ENCODE data around the gene TOX3.

TOX3 gene
- total RNA-seq: 0 to 0.04 reads per million in 2 donors

DNA sequence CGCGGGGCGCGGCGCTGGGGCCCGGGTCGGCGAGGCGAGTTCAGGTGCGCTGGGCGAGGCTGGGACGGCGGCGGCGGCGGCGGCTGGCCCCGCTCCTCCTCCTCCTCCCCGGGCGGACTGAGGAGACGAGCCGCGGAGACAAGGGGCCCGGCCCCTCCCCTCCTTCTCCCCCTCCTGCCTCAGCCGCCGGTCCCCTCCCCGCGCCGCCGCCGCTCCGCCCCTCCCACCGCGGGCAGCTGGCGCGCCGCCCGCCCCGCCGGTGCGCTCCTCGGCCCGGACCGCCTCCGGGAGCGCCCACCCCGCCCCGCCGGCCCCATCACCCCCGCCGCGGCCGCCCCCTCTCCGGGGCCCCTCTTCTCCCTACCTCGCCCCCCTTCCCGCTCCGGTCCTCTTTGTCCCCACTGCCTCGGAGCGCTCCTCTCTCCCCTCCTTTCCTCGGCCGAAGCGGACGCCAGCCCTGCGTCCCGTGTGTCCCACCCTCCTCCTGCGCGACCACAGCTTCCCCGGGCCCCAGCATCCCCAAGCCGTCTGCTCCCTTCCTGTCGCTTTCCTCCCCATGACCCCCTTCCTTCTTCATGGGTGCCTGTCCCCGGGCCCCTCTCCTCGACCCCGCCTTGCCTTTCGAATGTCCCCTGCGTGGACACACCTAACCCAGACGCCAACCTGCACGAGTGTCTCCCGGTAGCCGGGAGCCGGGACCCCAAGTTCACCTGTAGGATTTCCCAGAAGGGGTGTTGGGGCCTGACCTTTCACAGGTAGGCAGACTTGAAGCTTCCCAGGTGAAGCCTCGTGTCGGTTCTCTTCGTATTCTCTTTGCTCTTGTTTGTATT lies at the start of gene TOX3:
Gene TOX3 (minus strand): TSS at position 140 of the 830 bp plus-strand sequence. CDS start 420 bp downstream, outside the sequence.
- DNase-seq: no peak

DNA sequence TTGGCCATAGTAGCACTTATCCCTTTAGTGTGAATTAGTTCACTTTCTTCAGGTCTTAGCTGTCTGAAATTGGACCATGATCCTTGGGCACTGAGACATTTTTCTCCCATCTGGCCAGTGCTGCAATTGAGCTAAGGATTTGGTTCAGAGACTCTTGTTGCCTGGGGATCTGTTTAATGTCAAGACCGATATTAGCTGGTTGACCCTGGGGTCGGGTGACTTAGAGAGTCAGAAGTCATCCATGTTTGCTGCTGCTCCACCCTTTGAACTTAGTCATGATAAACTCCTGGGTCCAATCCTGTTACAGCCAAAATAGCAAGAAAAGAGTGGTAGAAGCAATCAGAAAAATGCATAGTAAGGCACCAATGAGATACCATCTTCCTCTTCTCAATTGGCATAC lies 45.8 kb upstream of the TOX3 start:
- DNase-seq: no peak

DNA sequence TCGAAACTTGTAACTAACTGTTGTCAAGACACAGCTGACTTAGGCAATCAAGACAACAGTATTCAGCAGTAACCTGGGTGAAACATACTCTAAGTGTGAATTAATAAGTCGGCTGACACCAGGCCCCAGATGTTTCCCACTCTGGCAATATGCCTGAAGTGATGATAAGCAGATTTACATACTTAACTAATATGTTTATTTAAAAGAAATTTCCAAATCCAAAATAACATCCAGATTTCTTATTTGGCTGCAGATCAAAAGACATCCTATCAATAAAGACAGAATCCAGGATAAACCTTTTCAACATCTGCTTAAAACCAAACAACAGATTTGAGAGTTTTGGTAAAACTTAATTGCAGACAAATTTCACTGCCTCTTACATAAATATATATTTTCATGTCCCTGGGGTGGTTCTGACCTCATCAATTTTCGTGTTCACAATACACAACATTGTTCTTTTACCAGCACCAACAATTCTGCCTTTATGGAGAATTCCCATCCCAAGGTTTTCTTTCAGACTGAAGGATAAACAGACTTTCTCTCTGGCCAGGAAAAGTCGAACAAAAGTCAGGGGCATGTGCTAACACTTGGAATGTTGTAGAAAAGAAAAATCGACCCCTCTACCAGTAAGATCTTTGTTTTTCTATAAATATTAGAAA lies 45.1 kb upstream of the TOX3 start:
- DNase-seq: no peak

DNA sequence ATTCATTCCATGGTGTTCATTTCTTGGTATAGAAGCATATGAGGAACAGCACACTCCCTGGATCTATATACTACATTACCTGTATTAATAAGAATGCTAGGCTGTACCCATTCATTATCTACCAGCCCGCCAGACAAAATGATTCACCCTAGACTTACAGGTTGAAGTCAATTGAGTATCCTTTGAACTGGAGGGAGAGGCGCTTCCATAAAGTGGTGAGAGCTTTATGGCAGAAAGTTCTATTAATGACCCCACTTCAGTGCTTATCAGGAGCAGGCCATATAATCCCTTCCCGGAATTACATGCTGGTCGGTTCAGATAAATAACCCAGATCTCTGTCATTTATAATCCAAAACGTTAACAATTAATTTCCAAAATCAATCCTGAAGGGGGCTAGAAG lies 44.5 kb upstream of the TOX3 start:
- no peak for DNase-seq

DNA sequence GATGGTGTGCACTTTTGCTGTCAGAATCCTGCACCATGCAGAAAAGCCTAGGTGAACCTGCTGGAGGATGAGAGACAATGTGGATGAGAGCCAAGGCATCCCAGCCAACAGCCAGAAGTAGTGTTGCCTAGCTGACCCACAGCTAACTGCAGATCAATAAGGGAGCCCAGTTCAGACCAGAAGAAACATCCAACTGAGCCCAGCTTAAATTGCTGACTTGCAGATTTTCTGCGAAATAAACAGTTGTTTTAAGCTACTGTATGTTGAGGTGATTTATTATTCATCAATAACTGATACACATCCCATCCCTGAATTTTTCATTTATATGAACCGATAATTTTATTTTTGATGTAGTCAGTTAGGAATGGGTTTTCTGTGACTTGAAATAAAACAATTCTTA lies 39.2 kb upstream of the TOX3 start:
- DNase-seq: no peak

DNA sequence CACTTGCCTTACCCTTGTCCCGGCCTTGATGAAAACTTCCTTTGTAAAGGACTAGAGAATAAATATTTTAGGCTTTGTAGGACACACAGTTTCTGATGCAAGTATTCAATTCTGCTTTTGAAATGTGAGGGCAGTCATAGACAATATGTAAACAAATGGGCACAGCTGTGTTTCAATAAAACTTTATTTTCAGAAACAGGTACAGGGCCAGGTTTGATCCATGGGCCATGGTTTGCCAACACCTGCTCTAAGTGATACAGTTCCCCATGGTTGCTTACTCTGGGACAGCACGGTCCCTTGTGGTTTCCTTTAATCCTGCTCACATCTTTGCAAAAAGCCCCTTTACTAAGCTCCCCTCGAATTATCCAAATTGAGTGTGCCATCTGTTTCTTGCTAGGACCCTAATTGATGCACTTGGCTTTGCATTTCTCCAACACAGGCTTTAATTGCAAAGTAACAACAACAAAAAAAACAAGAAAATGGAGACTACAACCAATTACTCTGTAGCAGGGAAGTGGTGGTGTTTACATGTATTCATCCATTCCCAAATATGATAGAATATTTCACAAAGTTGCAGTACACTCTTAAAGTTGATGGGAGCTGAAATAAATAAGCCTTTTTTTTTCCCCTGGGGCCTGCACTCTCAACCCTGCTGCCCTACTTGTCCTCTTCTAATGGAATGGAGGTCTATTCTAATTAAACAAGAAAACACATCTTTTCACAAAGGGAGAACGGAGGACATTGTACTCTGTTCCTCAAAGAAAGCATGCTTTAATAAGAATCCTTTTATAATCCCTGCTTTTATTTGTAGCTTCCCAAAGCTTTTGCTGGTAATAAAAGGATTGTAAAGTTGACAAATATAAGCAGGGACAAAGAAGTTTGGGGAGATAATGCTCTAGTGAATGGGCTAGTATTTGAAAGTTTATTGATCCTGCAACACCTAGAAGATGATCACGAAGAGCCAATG lies 37.7 kb upstream of the TOX3 start:
- no peak for DNase-seq

DNA sequence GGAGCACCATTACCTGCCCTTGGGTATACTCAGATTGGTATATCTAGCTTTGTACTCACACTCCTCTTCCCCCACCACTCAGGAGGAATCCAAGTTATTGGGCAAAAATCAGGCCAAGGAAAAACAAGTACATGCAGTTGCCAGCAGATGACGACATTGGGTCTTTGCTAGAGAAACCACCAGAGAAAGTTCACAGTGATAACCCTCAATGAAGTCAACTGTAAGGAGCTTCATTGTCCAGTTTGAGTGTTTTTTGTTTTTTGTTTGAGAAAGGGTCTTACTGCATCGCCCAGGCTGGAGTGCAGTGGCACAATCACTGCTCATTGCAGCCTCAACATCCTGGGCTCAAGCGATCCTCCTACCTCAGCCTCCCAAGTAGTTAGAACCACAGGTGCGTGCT lies 34.6 kb upstream of the TOX3 start:
- no peak for DNase-seq

DNA sequence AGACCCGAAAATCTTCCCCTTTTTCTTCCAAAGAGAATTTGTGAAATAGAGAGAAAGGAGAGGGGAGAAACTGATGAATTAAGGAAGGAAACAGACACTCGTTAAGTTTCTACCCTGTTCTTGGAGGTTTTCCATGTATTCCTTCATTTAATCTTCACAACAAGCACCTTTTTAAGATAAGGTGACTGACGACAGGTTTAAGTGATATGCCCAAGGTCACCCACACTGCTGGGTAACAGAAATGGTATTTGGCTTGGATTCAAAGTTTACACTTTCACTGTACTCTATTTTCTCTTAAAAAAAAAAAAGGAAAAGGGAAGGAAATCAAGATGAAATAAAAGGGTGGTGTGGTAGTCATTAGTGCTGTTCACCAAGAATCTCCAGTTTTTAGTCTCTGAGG lies 33.5 kb upstream of the TOX3 start:
- DNase-seq: no peak

DNA sequence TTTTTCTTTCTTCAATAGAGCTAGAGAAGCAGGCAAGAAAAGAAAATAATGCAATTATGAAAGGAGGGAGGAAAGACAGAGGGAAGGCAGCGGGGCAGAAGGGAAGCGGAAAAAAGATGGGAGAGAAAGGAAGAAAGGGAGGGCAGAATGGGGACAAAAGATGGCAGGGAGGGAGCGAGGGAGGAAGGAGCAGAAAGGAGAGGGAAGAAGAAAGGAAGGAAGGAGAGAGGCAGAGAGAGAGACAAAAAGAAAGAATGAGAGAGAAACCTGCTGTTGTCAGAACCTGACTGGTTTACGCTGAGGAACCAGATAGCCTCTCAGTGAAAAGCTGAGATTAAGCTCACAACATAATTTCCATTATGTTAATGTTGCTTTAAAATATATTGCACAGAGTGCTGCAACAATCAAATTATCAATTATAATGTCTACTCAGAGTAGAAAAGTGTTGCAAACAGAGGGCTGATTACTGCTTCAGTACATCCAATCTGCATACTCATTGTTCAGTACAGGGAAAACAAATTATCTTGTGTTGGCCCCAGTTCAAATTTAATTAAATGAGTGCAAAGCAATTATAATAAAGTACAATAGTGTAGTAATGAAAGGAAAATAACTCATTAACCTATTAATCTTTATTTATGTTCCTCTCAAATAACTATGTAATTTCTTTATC lies 32.0 kb upstream of the TOX3 start:
- no peak for DNase-seq

DNA sequence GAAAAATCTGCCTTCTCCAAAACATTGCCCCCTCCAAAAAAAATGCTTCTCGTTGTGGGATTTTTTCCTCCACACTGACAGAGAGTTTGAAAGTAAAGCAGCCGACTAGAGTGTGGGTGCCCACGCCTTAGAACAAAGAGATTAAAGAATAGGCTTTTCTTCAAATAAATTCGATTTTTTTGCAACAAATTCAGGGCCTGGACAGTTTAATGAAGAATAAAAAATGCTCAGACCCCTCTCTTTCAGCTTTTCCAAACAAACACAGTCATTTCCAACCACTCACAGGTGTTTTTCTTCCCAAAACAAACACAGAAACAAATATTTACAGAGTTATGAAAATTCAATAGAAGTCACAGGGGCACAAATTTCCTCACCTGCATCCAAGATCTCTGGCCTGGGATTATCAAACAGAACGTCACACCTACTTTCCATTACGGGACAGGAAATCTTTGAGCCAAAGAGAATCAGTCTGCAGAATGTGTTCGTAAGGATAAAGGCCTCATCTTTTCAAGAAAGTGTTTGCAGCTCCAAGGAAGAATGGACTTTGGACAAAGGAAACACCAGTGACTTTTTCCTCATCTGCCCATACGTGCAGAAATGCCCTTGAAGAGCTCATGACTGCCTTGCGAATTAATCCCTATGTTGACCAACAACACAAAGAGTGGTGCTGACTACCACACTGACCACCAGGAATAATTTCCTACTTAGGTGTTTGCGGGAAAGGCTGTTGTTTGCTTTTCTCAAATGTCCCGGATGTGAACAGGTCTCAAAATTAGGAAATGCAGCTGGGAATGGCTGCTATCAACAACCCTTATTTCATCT lies 31.3 kb upstream of the TOX3 start:
- no peak for DNase-seq

DNA sequence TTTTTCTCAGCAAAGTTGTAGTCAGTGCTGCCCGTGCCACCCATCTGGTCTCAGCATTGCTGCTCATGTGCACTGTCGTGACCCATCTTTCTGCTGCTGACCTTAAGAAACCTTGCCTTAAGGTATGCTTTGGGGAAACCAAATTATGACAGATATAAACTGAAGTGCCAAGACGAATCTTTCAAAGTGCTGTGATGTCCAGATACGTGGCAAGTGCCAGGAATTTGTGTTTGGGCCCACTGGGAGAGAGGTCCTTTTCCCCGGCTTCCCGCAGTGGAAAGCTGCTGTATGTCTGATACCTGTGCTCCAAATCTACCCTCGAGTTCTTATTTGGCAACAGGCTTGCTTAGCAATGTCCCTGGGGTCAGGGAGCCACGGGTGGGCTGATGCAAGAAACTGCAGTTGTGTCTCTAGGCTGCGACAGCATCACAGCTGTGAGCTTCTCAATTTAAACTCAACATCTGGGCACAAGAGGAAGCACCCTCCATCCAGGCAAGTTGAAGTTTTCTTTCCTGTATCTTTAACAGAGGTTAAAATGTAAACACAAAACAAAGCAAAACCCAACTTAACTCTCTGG lies 30.3 kb upstream of the TOX3 start:
- no peak for DNase-seq

DNA sequence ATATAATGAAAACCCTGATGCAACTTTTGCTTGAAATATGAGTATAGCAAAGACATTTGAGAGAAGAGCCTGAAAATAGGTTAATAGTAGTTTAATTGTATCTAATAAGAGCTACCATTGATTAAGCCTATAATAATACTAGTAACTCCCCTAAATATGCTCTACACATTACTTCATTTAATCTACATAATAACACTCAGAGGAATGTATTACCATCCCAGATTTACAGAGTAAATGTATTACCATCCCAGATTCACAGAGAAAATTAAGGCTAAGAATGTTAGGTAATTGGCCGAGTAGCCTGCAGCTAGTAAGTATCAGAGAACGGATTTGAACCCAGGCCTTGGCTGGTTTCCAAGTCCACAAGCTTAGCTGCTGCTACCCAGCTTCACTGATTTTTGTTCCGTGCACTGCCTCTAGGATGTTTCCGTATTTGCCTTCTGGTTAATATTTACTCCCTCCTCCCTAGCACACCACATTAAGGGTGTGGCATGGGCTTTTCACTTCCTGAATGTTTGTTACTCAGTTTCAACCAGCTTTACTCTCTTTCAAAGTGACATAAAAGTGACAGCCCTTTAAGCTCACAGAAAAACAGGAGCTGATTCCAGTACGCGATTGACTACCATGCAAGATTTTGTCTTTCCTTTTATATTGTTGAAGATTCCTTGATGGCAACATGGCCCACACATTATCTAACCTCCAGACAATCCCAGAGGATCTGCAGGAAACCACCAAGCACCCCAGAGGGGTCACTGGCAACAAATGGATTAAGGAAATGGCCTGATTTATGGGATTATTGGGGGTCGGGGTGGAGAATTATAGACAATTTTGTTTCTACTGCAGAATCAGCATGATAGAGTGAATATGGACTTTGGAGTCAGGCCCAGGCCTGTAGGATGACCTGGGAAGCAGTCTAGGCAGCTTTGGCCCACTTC lies 26.7 kb upstream of the TOX3 start:
- no peak for DNase-seq

DNA sequence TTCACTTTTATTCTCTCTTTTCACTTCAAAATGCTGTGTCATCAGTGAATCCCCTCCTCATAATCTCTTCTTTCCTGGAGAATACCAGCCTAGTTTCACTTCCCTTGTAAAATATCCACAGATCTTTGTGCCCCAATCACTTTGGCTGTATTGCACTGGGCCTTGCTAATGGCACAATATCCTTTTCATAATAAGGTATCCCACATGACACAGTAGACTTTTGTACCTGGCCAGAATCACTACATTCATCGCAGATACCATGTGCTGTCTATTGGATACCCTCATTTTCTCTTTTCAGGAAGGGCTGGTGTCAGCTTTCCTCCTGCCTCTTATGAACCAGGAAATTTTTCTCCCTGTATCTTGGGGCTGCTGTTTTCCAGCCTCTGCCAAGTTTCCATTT lies 25.7 kb upstream of the TOX3 start:
- DNase-seq: no peak

DNA sequence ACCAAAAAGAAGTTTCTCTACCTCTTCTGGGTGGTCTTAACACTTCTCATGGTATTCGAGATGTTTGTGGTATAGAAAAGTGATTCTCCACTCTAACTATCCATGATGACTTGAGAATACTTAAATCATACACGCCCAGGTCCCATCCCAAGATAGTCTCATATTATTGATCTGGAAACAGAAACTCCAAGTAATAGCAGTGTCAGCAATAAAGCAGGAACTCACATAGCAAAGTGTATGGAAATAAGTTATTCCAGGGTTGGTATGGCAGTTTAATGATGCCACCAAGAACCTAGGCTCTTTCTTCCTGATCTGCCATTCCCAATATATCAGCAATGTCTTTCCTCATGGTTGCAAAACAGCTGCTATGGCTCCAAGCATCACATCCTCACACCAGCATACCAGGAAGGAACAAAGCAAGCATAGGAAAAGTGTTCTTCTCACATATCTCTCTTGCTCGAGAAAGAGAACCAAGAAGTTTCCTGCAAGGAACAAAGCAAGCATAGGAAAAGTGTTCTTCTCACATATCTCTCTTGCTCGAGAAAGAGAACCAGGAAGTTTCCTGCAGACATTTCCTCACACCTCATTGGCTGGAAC lies 23.6 kb upstream of the TOX3 start:
- DNase-seq: no peak

DNA sequence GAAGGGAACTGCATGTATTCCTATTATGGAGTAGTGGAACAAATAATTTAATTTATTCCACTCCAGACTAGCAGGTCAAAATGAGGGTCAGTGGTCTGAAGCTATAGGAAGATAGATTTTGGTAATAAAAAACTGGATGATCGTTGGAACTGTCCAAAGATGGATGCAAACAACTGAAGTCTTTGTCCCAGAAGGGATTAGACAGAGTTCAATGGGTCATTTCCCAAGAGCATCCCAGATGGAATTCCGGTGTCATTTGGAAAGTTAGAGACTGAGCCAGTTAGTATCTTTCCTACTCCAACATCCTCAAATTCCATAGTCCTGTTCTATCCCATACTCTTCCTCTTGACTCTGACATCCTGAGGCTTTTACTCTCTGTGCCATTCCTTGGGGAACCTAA lies 22.8 kb upstream of the TOX3 start:
- DNase-seq: no peak

DNA sequence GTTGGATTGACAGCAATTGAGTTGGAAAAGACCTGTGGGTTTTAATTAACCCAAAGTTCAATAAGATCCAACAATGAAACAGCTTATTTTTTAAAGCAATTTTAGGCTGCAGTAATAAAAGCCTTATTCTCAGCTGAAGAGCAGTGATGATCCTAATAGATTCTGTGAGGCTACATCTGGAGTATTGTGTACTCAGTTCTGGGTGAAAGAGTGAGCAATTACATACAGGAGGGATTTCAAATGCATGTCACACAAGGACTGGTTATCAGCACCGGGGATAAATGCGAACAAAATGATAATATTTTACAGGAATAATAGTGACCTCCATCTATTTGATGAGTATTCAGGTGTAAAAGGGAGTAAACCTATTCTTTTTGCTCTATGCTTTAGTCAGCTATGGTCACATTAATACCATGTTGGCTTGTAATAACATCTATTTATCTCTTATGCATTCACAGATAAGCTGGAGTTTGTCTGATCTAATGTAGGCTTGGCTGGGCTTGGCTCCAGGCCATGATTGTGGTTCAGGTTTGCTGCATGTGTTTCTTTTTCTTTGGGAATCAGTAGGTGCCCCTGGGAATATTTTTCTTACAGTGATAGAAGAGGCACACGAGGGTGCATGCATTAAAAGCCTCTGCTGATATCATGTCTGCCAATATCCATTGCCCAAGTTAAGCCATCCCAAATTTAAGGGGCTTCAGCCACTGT lies 22.2 kb upstream of the TOX3 start:
- DNase-seq: no peak

DNA sequence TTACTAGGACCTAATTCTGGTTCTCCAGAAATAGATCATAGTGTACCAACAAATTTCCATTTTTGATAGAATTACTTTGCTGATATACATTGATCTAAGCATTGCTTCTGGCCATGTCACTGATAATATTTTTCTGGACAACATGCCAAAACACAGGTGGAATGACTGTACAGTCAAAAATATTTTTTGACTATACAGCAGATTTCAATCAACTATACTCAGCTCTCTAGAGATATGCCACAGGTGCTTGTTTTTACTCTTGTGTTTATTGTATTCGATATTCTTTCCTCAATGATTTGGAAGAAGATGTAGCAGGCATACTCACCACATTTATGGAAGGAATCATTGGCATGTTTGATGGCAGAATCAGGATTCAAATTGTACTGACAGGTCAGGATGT lies 21.6 kb upstream of the TOX3 start:
- DNase-seq: no peak

DNA sequence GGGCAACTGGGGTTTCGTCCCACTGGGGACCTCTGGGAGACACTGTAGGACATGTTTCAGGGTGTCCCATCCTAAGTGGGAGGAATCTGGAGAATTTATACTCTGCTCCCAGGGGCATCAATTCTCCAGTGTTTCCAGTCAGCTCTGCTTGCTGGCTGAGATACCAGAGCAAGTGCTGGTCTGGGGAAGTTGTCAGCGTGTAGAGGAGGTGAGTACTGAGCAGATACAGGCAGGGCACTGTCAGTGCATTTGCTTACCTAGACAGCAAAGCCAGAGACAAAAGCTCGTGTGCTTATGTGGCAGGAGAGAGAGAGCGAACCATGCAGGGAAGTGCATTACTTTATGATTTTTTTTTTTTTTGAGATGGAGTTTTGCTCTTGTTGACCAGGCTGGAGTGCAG lies 20.2 kb upstream of the TOX3 start:
- no peak for DNase-seq

Measured in activated gamma-delta T cell (primary cell).